Panc1 (cell line): ENCODE results near the gene AP4E1. TPM values are rescaled to one million over a fixed set of nuclear protein-coding genes. Genes with fewer than 3 reads are reported as not detected.

ENCODE experiments used
- ATAC-seq: fragments of 200-7000 bp; cut with Tn5 transposase; 2 replicates; pipeline ENCODE4 v1.9.1; 2020; ENCODE audit warnings: mild to moderate bottlenecking, moderate library complexity
- BruUV-seq: library from RNA; stranded (reverse); fragments of 400-500 nt; replicated peaks from 2 replicates; lab custom pipeline; 2021; lab: Mats Ljungman, UMichigan
- CTCF ChIA-PET: fragments of 300-600 bp; sonication (Branson Sonifier 250); formaldehyde crosslinking; loops from one replicate; lab custom pipeline; 2022; ENCODE audit warnings: antibody characterized with exemption; lab: Charles Lee
- POLR2A ChIA-PET: fragments of 300-600 bp; sonication (Branson Sonifier 250); formaldehyde crosslinking; loops from one replicate; lab custom pipeline; 2022; ENCODE audit warnings: antibody characterized with exemption; lab: Charles Lee
- DNase-seq: peaks from one replicate; pipeline ENCODE4 v3.0.0-alpha.2; 2010; ENCODE audit warnings: low read depth, low spot score
- H3K27ac ChIP-seq: 2 replicates; pipeline ENCODE4 v1.5.1; 2011; ENCODE audit warnings: mild to moderate bottlenecking, low read length, inconsistent platforms
- H3K27me3 ChIP-seq: fragments of 200-500 bp; sonication (Bioruptor generic); 2 replicates; pipeline ENCODE4 v1.6.0; 2014; ENCODE audit warnings: low read length, inconsistent platforms; ENCODE audit not compliant: control insufficient read depth, insufficient read depth
- H3K36me3 ChIP-seq: fragments of 200-500 bp; sonication (Bioruptor generic); 2 replicates; pipeline ENCODE4 v1.5.1; 2014; ENCODE audit warnings: inconsistent platforms, mild to moderate bottlenecking, low read length, moderate library complexity; ENCODE audit not compliant: control insufficient read depth, insufficient read depth
- H3K4me1 ChIP-seq: 2 replicates; pipeline ENCODE4 v1.5.1; 2011; ENCODE audit warnings: inconsistent platforms, mild to moderate bottlenecking, low read length, moderate library complexity; ENCODE audit not compliant: control insufficient read depth, insufficient read depth
- H3K4me3 ChIP-seq, 2 experiments: 2 replicates each; pipeline ENCODE4 v1.5.1; 2011 to 2012; ENCODE audit warnings: low read depth in 2 of 2, low read length in 2 of 2, mild to moderate bottlenecking in 2 of 2, inconsistent platforms in 1 of 2, moderate library complexity in 1 of 2
- H3K9me3 ChIP-seq: fragments of 200-500 bp; sonication (Bioruptor generic); 2 replicates; pipeline ENCODE4 v1.5.1; 2014; ENCODE audit warnings: low read depth, mild to moderate bottlenecking, inconsistent platforms, low read length, moderate library complexity; ENCODE audit not compliant: control insufficient read depth, insufficient read depth
- CTCF ChIP-seq: fragments of 450-650 bp; IDR thresholded peaks from 2 replicates; pipeline ENCODE4 v1.5.1; 2017; ENCODE audit warnings: mild to moderate bottlenecking
- POLR2AphosphoS5 ChIP-seq: IDR thresholded peaks from 2 replicates; pipeline ENCODE4 v1.6.1; 2012; ENCODE audit warnings: mild to moderate bottlenecking, low read depth, low read length, moderate library complexity
- REST ChIP-seq, 2 experiments: IDR thresholded peaks; 2 replicates each; pipeline ENCODE4 v1.6.1; 2011 to 2012; ENCODE audit warnings: low read depth in 2 of 2, control low read depth in 1 of 2, low read length in 1 of 2, mild to moderate bottlenecking in 1 of 2, moderate library complexity in 1 of 2; ENCODE audit not compliant: insufficient read depth in 1 of 2
- SIN3A ChIP-seq: IDR thresholded peaks from 2 replicates; pipeline ENCODE4 v1.6.1; 2012; ENCODE audit warnings: low read depth, mild to moderate bottlenecking, low read length, moderate library complexity, borderline replicate concordance; ENCODE audit not compliant: insufficient read depth
- TCF7L2 ChIP-seq: IDR thresholded peaks from 2 replicates; pipeline ENCODE4 v1.6.1; 2011; ENCODE audit warnings: mild to moderate bottlenecking, low read depth, low read length, inconsistent platforms
- in situ Hi-C: cut with HindIII; loops from 2 replicates; pipeline ENCODE4 v1.10.0; 2016; ENCODE audit warnings: low sequenced_read_pairs, low pct_unique_long_range_greater_than_20kb
- intact Hi-C: fragments of 100-400 bp; cut with micrococcal nuclease; formaldehyde crosslinking; loops from one replicate; pipeline ENCODE4 v1.10.0; 2022; ENCODE audit not compliant: unreplicated experiment
- total RNA-seq: library from RNA; stranded (reverse); gene quantifications from one replicate; pipeline ENCODE4 v1.2.1, GENCODE V29; 2021; ENCODE audit not compliant: unreplicated experiment

Gene AP4E1
- total RNA-seq, 1 experiment from 2014 or later, result 13.6 TPM

- ChIA-PET CTCF (interaction anchor here (0.6 kb wide), 1 partner anchor 1328 kb away, joined by 6 read pairs; no protein-coding TSS in a partner anchor), POLR2A (no interaction called here)
- Histone ChIP-seq H3K36me3 (peaks cover 2% of the 10 kb centered on the region; the same call in 1 of the 2 replicates), H3K9me3 (no peaks in the 10 kb centered on the region), H3K27me3 (no peaks in the 10 kb centered on the region), H3K27ac (no peak overlapping the region), H3K4me1 (no peaks in the 10 kb centered on the region), H3K4me3 (no peak overlapping the region)
- in situ Hi-C loops (no loop called here), intact Hi-C loops (no loop called here)
- no TSS peak for BruUV-seq
- ATAC-seq, result no peak
- no peak for TF ChIP-seq CTCF
- no peak for TF ChIP-seq SIN3A
- no peak for TF ChIP-seq TCF7L2
- no peak for TF ChIP-seq POLR2AphosphoS5
- TF ChIP-seq REST (IDR thresholded peaks at IDR 0.05; ENCODE audit: insufficient read depth in 1 of 2, low read depth in 2 of 2, low read length in 1 of 2), result no peak
- DNase-seq, result no peak
These were observed 20.6 kb downstream of the AP4E1 start for GRCh38 chr15:50929062-50929461.

- Histone ChIP-seq H3K27ac (no peak overlapping the region), H3K4me1 (no peaks in the 10 kb centered on the region), H3K27me3 (no peaks in the 10 kb centered on the region), H3K36me3 (no peaks in the 10 kb centered on the region; the same call in 1 of the 2 replicates), H3K9me3 (no peaks in the 10 kb centered on the region), H3K4me3 (no peak overlapping the region)
- ATAC-seq (no peak), DNase-seq (no peak)
- intact Hi-C loops (no loop called here), in situ Hi-C loops (no loop called here)
- TF ChIP-seq SIN3A (no peak), REST (IDR thresholded peaks at IDR 0.05; ENCODE audit: insufficient read depth in 1 of 2, low read depth in 2 of 2, low read length in 1 of 2) (no peak), POLR2AphosphoS5 (no peak), CTCF (no peak), TCF7L2 (no peak)
- POLR2A ChIA-PET, result no interaction called here
- CTCF ChIA-PET, result no interaction called here
- no TSS peak for BruUV-seq
These were observed 22.3 kb downstream of the AP4E1 start for GRCh38 chr15:50930792-50931191.
